Stimulated activated CD8-positive, alpha-beta memory T cell treated with anti-CD3 and anti-CD28 coated beads, Interleukin-12 subunit alpha, Interleukin-12 subunit beta, amount 100 ng/mL, for 24 hours (primary cell): ENCODE results near the gene RAD21L1.

Experiments
- DNase-seq: peaks from one replicate; pipeline ENCODE4 v3.0.0-alpha.2; 2020; ENCODE audit errors: extremely low read depth

The RAD21L1 gene

GRCh38 chr20:1272368-1273100 is 46.7 kb downstream of the RAD21L1 start:
- DNase-seq, result no peak

- no peak for DNase-seq
Measured at GRCh38 chr20:1273366-1273765, 47.5 kb downstream of the RAD21L1 start.

DNA sequence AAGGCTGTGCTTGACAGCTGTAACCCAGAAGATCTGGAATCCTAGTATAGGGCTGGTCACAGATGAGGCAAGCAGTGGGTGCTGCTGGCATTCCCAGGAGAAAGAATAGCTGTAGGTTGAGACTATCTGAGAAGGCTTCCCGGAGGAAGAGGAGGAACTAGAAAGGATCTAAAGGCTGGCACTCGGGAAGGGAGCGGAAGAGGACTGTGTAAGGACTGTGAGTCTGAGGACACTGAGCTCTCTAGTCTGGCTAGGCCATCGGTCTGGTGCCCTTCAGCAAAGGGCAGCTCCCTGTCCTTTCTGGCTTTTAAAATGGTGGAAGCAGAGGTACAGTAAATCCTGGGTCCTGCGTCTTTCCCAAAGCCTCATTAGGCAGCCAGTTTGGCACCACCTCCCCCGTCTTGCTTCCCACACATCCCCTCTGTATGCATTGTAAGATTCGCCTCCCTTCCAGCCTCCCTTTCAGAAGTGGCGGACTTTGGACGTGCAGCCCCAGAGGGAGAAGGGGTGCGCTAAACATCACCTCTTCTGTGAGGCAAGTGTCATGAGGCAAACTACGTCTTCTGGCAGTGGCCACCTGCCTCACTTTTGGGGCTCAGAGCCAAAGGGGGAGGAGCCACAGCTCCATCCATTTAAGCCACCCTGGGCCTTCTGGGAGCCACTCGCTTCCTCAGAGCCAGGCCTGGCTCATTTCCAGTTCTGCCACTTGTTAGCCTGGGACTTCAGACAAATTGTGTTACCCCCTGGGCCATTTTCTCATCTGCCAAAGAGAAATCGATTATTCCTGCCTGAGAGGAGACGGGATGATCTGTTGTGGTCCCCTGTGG is 48.9 kb downstream of the RAD21L1 start:
- DNase-seq, result no peak

DNA sequence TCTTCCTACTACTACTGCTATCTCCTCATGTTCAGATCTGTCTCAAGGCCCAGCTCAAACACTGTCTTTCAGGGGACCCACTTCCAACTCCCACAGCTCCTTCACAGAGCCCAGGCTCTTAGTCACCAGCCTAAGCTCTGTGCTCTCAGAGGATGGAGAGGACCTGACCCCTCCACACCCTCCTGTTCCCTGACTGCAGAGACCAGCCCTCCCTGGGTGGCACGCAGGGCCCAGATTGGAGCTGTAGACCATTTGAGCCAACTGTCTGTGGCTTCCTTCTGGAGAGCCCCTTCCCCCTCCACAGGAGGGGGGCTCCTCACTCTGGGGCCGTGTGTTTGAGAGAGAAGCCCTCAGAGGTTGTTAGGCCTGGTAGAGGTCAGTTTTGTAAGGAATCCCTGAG is 50.1 kb downstream of the RAD21L1 start:
- no peak for DNase-seq

DNA sequence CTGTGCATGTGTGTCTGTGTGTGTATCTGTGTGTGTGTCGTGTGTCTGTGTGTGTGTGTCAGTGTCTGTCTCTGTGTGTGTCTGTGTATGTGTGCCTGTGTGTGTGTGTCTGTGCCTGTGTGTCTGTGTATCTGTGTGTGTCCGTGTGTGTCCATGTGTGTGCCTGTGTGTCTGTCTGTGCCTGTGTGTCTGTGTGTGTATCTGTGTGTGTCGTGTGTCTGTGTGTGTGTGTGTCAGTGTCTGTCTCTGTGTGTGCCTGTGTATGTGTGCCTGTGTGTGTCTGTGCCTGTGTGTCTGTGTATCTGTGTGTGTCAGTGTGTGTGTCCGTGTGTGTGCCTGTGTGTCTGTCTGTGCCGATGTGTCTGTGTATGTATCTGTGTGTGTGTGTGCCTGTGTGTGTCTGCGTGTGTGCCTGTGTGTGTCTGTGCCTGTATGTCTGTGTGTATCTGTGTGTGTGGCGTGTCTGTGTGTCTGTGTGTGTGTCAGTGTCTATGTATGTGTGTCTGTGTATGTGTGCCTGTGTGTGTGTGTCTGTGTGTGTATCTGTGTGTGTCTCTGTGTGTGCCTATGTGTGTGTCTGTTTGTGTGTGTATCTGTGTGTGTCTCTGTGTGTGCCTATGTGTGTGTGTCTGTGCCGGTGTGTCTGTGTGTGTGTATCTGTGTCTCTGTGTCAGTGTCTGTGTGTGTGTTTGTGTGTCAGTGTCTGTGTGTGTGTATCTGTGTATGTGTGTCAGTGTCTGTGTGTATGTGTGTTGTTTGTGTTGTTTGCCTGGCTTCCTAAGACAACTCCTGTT is 51.9 kb downstream of the RAD21L1 start:
- no peak for DNase-seq

DNA sequence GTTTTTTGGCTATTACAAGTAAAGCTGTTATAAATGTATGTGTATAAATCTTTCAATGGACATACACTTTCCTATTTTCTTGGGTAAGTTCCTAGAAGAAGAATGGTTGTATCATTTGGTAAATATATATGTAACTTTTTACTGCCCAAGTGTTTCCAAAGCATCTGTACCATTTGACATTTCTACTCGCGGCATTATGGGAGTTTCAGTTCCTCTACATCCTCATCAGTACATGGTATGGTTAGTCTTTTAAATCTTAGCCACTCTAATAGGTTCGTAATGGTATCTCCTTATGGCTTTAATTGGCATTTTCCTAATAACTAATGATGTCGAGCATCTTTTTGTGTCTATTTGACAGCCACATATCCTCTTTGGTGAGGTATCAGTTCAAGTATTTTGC is 53.1 kb downstream of the RAD21L1 start:
- no peak for DNase-seq

DNA sequence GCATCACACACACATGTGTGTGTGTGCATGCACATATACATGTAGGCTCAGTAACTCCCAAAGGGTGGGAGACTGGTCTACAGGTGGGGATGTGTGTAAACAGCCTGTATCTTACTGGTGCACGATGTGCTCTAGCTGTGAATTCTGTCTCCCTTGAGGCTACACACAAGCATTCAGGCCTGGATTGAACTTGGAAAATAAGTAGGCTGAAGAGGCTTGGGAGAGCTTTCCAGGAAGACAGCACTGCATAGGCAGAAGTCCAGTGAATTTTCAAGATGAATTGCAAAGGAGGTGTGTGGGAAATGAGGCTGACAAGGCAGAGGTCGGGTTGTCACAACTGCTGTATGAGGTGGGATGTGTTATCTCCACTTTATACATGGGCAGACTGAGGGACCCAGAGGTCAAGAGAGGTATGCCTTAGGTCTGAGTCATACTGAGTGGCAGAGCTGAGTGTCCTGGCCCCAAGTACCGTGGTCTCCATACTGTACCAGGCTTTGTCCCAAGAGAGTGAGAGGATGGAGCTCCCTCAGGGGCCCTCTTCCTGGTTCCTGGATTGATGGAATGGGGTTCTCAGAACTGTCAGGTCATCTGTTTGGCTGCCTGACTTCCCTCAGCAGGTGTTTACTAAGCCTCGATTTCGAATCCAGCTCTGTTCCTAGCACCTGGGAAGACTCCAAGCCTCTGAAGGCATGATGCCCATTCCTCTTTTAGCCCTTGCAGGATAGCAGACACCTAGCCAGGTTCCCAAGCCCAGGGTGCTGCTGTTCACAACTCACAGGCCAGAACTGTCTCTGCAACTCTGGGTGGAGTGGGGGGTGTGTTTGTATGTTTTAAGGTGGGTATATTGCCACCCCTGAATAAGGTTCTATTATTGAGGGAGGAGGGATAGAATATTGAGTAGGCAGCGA is 54.6 kb downstream of the RAD21L1 start:
- DNase-seq, result no peak

DNA sequence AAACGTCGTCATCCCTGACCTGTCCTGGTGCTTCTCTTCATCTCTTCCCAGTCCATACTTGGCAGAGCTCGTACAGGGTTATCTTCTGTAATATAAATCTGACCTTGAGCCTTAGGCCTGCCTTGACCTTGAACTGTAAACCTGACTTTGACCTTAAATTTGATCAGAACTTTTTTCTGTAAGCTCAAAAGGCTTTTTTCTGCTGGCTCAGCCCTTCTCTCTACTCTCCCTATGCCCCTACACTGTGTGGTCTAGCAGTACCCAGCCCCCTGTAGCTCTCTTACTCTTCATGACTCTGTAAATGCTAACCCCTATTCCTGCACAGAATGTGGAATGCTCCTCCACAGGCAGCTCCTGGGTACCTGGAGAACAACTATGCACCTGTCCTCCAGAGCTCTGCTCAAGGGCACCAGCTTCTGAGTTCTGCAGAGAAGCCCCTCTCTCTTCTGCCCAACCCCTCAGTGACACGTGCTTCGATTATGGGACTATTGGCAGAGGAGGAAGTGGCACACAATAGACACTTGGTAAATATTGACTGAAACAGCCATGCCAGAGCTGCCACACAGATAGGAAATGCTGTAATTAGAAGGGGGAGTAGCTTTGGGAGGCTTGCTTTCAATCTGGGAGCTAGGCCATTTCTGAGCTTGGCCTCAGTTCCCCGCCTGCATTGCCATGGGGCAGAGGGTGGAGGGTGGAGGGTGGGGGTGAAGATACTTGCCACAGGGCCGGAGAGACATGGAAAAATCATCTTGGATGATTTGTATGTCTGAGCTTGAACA is 55.6 kb downstream of the RAD21L1 start:
- DNase-seq, result no peak

DNA sequence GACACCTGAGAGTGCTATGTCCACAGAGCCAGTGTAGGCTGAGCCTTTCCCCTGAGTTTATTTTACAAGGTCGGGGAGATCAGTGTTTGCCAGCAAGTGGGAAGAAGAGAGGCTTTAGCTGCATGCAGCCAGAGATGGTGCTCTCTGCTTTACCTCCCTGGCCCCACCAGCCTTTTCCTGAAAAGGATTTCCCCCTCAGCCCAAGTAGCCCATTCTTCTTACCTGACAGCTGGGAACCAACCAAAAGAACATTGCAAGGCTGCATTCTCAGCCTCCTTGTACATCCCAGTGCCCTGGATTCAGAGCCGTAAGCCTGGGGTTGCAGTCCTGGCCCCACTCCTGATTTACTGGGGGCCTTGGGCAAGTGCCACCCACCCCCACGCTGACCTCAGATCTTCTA is 57.1 kb downstream of the RAD21L1 start:
- DNase-seq, result no peak

DNA sequence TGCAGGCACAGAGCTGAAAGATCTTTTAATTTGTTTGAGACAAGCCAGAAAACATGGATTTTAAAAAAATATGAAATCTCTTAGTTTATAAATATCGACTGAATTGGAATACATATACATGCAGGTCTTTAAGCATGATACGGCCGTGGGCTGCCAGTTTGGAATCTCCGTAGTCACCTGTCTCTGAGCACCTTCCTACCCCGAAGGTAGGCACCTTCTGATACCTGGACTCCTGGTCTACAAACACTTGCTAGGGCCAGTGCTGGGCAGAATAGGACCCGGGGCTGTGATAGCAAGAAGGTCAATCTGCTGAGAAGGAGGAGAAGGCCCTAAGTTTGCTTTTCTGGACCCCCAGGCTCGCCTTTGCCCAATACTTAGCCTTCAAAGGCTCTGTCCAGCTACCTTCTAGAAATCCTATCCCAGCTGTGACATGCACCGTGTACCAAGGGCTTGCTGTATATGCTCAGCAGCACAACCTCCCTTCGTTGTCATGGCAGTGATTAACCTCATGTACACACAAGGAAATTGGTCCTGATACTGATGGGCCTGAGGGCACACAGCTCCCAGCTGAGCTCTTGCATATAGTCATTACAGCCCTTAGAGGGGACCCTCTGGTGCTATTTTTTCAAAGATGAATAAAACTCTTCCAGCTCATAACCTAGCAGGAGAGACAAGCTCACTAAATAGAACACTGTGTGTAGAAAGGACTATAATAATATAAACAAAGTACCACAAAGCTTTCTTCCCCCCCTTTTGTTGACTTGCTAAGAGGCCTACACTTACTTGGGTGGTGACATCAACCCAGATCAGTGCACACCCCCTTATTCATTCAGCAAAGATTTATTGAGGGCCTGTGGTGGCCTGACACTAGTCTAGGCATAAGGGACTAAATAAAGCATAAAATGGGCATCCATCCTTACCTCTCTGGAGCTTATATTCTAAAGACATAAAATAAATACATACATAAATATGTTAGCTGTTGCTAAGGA is 58.0 kb downstream of the RAD21L1 start:
- DNase-seq, result no peak

DNA sequence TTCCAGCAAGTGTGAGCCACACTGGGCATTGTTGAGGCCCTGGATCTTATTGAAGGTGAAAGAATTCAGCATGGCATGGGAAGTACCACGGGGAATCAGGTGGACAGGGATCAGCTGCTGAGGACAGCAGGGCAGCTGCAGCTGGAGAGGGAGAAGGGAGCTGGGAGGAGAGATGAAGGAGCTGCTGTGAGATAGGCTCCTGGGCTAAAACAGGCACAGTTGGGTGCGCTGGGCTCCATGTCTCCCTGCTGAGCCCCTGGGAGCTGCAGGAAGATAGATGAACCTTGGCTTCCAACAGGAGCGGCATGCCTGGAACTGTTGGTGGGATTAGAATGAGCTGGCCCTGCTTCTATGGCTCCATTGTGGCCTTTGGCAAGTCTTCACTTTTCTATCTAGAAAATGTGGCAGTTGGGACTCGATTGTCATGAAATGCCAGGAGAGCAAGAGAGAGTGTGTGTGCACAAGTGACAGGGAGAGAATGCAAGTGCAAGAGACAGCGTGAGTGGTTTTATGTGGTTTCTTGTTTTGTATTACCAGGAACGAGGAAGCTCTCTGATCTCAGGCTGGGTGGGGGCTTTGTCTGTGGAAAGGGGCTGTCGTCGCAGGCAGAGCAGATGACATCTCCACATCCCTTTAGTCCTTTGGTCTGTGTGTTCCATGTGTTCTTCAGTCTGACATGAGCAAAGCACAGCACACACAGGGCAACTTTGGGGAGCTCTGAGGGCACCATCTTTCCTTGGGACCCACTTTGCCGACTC is 60.6 kb downstream of the RAD21L1 start:
- DNase-seq, result no peak

GRCh38 chr20:1287306-1287705 is 61.5 kb downstream of the RAD21L1 start:
- no peak for DNase-seq

DNA sequence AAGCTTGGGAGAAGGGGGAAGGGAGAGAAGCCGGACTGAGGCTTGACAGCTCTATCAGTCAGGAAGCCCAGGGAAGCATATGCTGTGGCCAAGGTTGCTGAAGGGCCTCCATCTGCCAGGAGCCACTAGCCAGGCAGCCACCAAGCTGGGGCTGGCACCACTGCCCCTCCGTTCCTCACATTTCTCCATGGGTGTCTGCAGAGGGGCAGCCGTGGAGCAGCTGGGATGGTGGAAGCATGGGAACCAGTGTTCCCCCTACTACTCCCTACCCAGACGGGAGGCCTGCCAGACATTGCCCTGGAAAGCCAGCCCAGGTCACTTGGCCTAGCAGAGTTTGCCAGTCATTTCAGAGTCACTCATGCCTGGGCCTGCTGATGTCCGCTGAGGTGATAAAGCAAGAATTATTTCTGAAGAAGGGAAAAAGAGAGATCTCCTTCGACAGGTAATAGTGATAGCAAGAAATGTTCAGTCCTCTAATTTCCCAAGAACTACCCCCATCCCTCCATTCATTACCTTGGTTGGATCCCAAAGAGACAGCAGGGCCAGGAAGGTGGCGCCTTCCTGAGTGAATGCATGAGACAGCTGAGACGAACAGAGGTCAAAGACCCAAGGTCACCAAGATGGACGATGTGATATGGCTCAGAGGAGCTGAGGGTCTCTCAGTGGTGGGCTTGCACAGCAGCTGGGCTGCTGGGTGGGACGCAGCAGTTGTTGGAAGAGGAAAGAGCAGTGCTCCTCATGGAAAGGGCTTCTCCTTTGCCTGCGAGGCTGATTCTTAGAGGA is 62.1 kb downstream of the RAD21L1 start:
- no peak for DNase-seq

- no peak for DNase-seq
Measured at GRCh38 chr20:1291191-1291741, 65.4 kb downstream of the RAD21L1 start.

DNA sequence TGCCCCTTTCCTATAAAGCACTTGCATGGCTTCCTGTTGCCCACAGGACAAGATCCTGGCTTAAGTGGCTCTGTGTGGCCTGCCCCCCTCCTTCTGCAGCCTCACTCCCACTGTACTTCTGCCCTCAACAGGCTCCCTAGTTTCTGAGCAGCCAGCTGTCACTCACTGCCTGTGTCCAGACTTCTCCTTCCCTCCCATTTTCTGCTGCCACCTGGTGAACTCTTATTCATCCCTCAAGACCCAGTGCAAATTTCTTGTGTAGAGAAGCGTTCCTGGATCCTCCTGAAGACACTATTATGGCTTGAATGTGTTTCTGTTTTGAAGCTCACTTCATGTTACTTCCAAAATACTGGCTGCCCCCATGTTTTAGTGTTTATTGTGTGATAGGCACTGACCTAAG is 66.8 kb downstream of the RAD21L1 start:
- no peak for DNase-seq

GRCh38 chr20:1293641-1294379 is 68.0 kb downstream of the RAD21L1 start:
- DNase-seq, result no peak

GRCh38 chr20:1294497-1294896 is 68.7 kb downstream of the RAD21L1 start:
- DNase-seq, result no peak
